Stimulated activated CD8-positive, alpha-beta memory T cell treated with anti-CD3 and anti-CD28 coated beads, Interleukin-4, amount 100 ng/mL, for 24 hours (primary cell): ENCODE data around the gene PIGU.

Source experiments
- DNase-seq: peaks from one replicate; pipeline ENCODE4 v3.0.0-alpha.2; 2020; ENCODE audit warnings: low read depth

Gene PIGU

GRCh38 chr20:34557936-34558319 lies 119.0 kb downstream of the PIGU start:
- no peak for DNase-seq

GRCh38 chr20:34553366-34553867 lies 123.5 kb downstream of the PIGU start:
- DNase-seq = no peak

DNA sequence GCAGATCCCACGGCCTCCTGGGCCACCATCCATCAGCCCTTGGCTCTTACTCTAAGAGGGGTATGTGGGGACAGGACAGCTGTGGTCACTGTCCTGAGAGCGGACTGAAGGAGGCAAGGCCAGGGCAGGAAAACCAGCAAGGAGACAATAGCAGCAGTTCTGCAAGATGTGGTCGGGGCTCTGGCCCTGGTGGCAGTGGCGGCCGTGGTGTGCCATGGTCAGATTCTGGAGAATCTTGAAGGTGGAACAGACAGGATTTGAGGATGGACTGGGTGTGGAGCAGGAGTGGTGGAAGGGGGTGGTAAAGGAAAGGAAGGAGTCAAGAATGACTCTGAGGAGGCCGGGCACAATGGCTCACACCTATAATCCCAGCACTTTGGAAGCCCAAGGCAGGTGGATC lies 124.3 kb downstream of the PIGU start:
- DNase-seq = no peak

- no peak for DNase-seq
Measured at GRCh38 chr20:34549929-34550305, 127.0 kb downstream of the PIGU start.

GRCh38 chr20:34549291-34549928 lies 127.5 kb downstream of the PIGU start:
- no peak for DNase-seq

DNA sequence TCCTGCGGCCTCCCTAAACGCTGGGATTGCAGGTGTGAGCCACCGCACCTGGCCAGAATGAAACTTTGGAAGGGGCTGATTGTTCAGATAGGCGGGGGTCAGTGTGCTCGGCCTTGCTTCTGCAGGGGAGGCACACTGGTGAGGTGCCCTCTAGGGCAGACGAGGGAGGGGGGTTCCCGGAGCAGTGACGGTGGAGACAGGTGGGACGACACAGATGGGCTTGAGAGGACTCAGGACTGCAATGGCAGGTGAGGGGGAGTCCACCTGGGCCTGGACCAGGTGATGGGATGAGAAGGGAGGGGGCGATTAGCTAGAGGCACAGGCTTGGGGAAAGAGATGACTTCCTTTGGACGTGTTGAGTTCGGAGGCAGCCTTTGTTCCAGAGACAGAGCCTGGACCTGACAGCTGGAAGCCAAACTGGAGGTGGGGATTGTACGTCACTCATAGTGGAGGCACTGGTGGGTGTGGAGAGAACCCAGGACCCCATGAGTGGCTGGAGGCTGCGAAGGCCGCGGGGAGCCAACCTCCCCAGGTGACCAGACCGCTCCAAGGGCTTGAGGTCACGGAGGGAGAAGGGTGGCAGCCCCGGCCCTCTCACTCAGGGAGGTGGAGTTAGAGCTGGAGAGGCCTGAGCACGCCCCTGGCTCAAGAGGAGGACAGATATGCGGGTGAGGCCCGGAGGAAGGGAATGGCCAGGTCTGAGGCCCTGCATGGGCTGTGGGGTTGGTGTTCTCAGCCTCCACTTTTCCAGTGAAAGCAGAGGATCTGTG lies 128.9 kb downstream of the PIGU start:
- DNase-seq = no peak

- no peak for DNase-seq
Measured at GRCh38 chr20:34546751-34547181, 130.1 kb downstream of the PIGU start.

DNA sequence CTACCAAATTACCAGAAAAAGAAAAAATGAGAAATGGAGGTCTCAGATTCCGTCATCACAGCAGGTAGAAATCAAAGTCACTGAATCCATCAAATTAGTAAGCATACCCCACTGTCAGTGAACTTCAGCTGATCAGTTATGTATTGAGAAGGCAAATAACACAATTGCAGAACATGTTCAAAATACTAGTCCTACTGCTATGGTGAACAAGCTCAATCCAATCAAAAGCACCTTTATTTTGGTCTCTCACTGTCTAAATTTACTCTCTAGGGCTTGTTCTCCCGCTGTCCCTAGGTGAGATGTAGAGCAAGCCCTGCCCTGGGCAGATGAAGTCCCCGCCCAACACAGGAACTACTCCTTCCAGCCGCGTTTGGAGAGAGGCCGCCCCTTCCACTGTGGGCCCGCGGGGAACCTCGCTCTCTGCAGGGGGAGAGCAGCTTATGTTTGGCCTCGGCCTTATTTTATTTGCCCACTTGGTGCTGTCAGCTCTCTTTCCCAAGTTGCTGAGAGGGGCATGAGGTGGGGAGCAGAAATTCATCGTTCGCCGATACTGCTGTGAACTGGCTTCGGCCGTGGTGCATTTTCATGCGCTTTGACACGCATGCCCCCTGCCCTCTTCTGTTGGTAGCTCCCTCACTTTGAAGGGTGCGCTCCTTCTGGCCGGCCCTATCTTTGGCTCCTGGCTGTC lies 132.6 kb downstream of the PIGU start:
- no peak for DNase-seq

GRCh38 chr20:34543463-34544056 lies 133.3 kb downstream of the PIGU start:
- DNase-seq = no peak

DNA sequence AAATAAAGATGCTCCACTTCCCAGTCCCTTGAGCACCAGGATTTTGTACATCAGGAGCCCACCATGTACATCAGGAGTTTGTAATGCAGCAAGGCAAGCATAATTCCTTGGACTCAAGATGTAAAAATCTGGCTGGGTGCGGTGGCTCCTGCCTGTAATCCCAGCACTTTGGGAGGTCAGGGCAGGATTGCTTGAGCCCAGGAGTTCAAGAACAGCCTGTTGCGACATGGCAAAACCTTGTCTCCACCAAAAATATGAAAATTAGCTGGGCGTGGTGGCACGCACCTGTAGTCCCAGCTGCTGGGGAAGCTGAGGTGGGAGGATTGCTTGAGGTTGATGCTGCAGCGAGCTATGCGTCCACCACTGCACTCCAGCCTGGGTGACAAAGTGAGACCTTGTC lies 134.5 kb downstream of the PIGU start:
- no peak for DNase-seq

GRCh38 chr20:34541917-34542316 lies 135.0 kb downstream of the PIGU start:
- no peak for DNase-seq

GRCh38 chr20:34541264-34541901 lies 135.5 kb downstream of the PIGU start:
- no peak for DNase-seq

- DNase-seq = no peak
Measured at GRCh38 chr20:34540596-34541263, 136.2 kb downstream of the PIGU start.

DNA sequence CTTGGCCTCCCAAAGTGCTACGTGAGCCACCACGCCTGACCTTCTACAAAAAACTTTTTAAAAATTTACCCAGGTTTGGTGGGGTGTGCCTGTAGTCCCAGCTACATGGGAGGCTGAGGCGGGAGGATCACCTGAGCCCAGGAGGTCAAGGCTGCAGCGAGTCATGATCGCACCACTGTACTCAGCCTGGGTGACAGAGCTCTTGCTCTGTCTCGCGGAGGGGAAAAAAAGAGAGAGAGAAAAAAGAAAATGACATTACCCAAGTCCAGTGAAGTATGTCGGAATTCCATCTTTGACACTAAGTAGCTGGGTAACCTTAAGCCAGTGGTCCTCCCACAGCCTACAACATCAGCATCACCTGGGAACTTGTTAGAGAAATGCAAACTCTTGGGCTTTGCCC lies 137.1 kb downstream of the PIGU start:
- DNase-seq = no peak

DNA sequence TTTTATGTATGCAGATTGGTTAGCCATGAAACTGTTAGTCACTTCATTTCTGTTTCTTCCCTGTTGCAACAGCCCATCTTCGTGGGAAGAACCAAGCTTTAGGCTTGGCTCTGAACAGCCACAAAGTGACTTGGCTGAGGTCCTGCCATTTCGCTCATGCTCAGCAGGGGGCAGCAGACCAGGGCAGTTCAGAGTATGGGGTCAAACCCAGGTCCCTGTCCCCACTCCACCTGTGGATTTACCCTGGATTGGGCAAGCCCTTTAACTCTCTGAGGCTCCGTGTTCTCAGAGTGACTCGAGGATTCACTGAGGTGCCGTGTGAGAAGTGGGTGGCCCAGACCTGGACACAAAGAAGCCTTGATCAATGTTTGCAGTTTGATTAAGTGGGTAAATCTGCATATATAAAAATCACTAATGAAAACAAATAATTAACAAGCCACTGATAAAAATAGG lies 138.2 kb downstream of the PIGU start:
- peak; percentile 39 for DNase-seq

- no peak for DNase-seq
Measured at GRCh38 chr20:34537651-34538050, 139.2 kb downstream of the PIGU start.

- DNase-seq = no peak
Measured at GRCh38 chr20:34536798-34537394, 140.0 kb downstream of the PIGU start.

DNA sequence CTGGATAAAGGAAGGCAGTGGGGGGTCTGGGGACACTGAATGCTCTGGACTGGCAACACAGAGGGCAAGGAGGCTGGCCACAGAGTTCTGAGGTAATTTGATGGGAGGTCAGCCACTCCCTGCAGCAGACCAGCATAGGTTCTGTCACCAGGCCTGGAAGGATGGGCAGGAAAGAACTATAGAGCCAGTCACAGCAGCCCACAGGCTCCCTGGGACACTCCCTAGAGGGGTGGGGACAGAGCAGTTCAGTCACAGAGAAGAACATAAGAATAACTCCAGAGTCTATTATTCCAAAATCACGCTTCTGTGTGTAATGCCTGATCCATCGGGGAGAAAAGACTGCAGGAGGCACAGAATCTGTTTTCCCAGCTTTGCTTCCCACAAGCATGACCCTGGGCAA lies 141.0 kb downstream of the PIGU start:
- DNase-seq = no peak

DNA sequence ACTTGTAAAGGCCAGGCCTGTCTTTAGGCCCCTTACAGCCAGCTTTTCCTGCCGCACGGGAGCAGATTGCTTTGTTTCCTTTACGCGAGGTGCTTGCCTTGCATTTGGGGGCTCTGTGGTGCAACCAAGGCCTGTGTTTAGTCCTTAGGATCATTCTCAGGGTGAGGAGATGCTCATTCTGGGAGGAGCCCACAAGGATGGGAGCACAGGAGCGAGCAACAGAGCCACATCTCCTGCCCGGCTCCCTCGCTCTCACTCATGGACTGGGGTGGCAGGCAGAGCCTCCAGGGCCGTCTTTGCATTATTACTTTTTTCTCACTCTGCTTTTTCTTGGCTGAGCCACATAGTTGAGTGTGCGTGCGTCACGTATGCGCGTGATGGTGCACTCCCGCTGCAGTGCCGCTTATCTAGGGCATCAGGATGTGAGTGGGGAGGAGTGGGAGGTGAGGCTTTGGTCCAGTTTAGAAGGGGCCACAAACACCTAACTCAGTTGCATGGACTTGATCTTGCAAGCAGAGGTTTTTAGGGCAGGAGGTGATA lies 141.5 kb downstream of the PIGU start:
- no peak for DNase-seq

GRCh38 chr20:34534391-34535165 lies 142.3 kb downstream of the PIGU start:
- DNase-seq = no peak
